HepG2 (cell line): Measurements from ENCODE around the gene HS3ST2. TPM values are rescaled to one million over a fixed set of nuclear protein-coding genes. Genes with fewer than 3 reads are reported as not detected.

Experiments
- ATAC-seq: fragments of 200-7000 bp; cut with Tn5 transposase; 3 replicates; pipeline ENCODE4 v1.9.1; 2020; ENCODE audit warnings: mild to moderate bottlenecking, moderate library complexity
- BruUV-seq: library from RNA; stranded (reverse); fragments of 400-500 nt; replicated peaks from 2 replicates; lab custom pipeline; 2021; lab: Mats Ljungman, UMichigan
- CTCF ChIA-PET: fragments of 300-600 bp; formaldehyde crosslinking; extraction: SDS; loops from one replicate; lab custom pipeline; 2021; ENCODE audit warnings: low total read pairs, inconsistent platforms, low intra/inter-chr PET ratio; lab: Yijun Ruan, JAX
- POLR2A ChIA-PET: fragments of 350-600 bp; sonication (Branson Sonifier 250); formaldehyde crosslinking; loops from one replicate; lab custom pipeline; 2020; ENCODE audit warnings: antibody characterized with exemption, inconsistent platforms; lab: Yijun Ruan, JAX
- DNase-seq: peaks from one replicate; pipeline ENCODE4 v3.0.0-alpha.2; 2015; ENCODE audit warnings: low spot score
- FAIRE-seq: peaks from 3 replicates; lab custom pipeline; 2011; peaks lifted over from hg19 to GRCh38; lab: Jason Lieb, UNC
- H2AFZ ChIP-seq: one replicate; pipeline ENCODE4 v1.6.1; 2011; ENCODE audit warnings: low read length, inconsistent platforms
- H3K27ac ChIP-seq: fragments of 300-600 bp; 3 replicates; pipeline ENCODE4 v1.8.0; 2011; ENCODE audit warnings: mixed run types, mild to moderate bottlenecking, mixed read lengths, low read length, inconsistent platforms; ENCODE audit not compliant: insufficient read depth; ENCODE audit errors: extremely low read length
- H3K27me3 ChIP-seq, 2 experiments: fragments of 200-600 bp in 1 of 2; 2 replicates in 1 of 2; 3 replicates in 1 of 2; pipeline versions ENCODE4 v1.6.0 to v1.8.0; 2011; ENCODE audit warnings: low read length in 2 of 2, mild to moderate bottlenecking in 2 of 2, moderate library complexity in 2 of 2, inconsistent platforms in 1 of 2; ENCODE audit not compliant: insufficient read depth in 2 of 2, control insufficient read depth in 1 of 2
- H3K36me3 ChIP-seq, 2 experiments: fragments of 200-600 bp in 1 of 2; replicated peaks in 1 of 2; 2 replicates in 1 of 2; 3 replicates in 1 of 2; pipeline versions ENCODE4 v1.5.1 to v1.8.0; 2011; ENCODE audit warnings: low read length in 2 of 2, inconsistent platforms in 1 of 2; ENCODE audit not compliant: insufficient read depth in 2 of 2, control insufficient read depth in 1 of 2
- H3K4me1 ChIP-seq: 2 replicates; pipeline ENCODE4 v1.5.1; 2012; ENCODE audit warnings: low read length, inconsistent platforms; ENCODE audit not compliant: insufficient read depth
- H3K4me2 ChIP-seq: 2 replicates; pipeline ENCODE4 v1.6.0; 2011; ENCODE audit warnings: low read depth, low read length, inconsistent platforms
- H3K4me3 ChIP-seq, 3 experiments: fragments of 200-600 bp in 1 of 3; sonication (generic), shearing (Covaris generic) in 1 of 3; replicated peaks in 1 of 3; 2 replicates each; pipeline ENCODE4 v1.5.1; 2011 to 2016; ENCODE audit warnings: low read length in 3 of 3, inconsistent platforms in 2 of 3, low read depth in 2 of 3, mild to moderate bottlenecking in 2 of 3, control low read depth in 1 of 3, mixed read lengths in 1 of 3; ENCODE audit not compliant: insufficient read depth in 1 of 3
- H3K79me2 ChIP-seq: one replicate; pipeline ENCODE4 v1.6.1; 2011; ENCODE audit warnings: low read length, inconsistent platforms; ENCODE audit not compliant: insufficient read depth
- H3K9ac ChIP-seq: 2 replicates; pipeline ENCODE4 v1.6.0; 2011; ENCODE audit warnings: mild to moderate bottlenecking, low read depth, low read length, inconsistent platforms; ENCODE audit not compliant: insufficient read depth
- H3K9me3 ChIP-seq: 2 replicates; pipeline ENCODE4 v1.5.1; 2012; ENCODE audit warnings: mild to moderate bottlenecking, low read length
- H4K20me1 ChIP-seq: 2 replicates; pipeline ENCODE4 v1.6.0; 2011; ENCODE audit warnings: inconsistent platforms, mild to moderate bottlenecking, low read length, moderate library complexity; ENCODE audit not compliant: insufficient read depth
- JDP2 ChIP-seq: sonication (generic); formaldehyde crosslinking; IDR thresholded peaks from 2 replicates; pipeline ENCODE4 v1.8.1; 2022; ENCODE audit warnings: missing genetic modification reagents, borderline replicate concordance
- KDM3A ChIP-seq: IDR thresholded peaks from 2 replicates; pipeline ENCODE4 v1.6.1; 2018; ENCODE audit warnings: low read depth, missing compliant biosample characterization
- KMT2B ChIP-seq: IDR thresholded peaks from 2 replicates; pipeline ENCODE4 v1.6.1; 2016; ENCODE audit warnings: missing genetic modification reagents, missing compliant biosample characterization
- MED1 ChIP-seq: sonication (generic); formaldehyde crosslinking; IDR thresholded peaks from 2 replicates; pipeline ENCODE4 v1.4.0; 2020; ENCODE audit warnings: missing genetic modification reagents
- NRL ChIP-seq: sonication (generic); formaldehyde crosslinking; IDR thresholded peaks from 2 replicates; pipeline ENCODE4 v1.5.0; 2020; ENCODE audit warnings: missing genetic modification reagents, mild to moderate bottlenecking, moderate library complexity, borderline replicate concordance
- PCBP2 ChIP-seq: fragments of 200-400 bp; formaldehyde crosslinking; optimal IDR thresholded peaks from 2 replicates; pipeline ENCODE3; 2018; ENCODE audit warnings: low read length, low read depth; ENCODE audit not compliant: poor library complexity, severe bottlenecking
- RBFOX2 ChIP-seq: fragments of 200-400 bp; formaldehyde crosslinking; IDR thresholded peaks from 2 replicates; pipeline ENCODE4 v1.6.1; 2017; ENCODE audit warnings: low read depth, mild to moderate bottlenecking, low read length
- U2AF1 ChIP-seq: fragments of 200-400 bp; formaldehyde crosslinking; optimal IDR thresholded peaks from 2 replicates; pipeline ENCODE3; 2017; ENCODE audit warnings: mild to moderate bottlenecking, low read depth, low read length
- ZMYM3 ChIP-seq: sonication (generic); formaldehyde crosslinking; IDR thresholded peaks from 2 replicates; pipeline ENCODE4 v1.5.1; 2020; ENCODE audit warnings: mild to moderate bottlenecking, missing genetic modification reagents
- ZNF263 ChIP-seq: sonication (generic); formaldehyde crosslinking; IDR thresholded peaks from 2 replicates; pipeline ENCODE4 v1.4.0; 2020; ENCODE audit warnings: missing genetic modification reagents
- WGBS: methylation state at CpG from one replicate; pipeline ENCODE4 v1.1.6; 2017; ENCODE audit warnings: low lambda C conversion rate; 5-methylcytosine and 5-hydroxymethylcytosine counted together
- in situ Hi-C: cut with HindIII; loops from 2 replicates; pipeline ENCODE4 v1.10.0; 2017; ENCODE audit warnings: low pct_unique_long_range_greater_than_20kb; ENCODE audit not compliant: extremely low pct_ligation_motif_present
- intact Hi-C: fragments of 100-400 bp; cut with micrococcal nuclease; formaldehyde crosslinking; loops from one replicate; pipeline ENCODE4 v1.10.0; 2022; ENCODE audit not compliant: unreplicated experiment
- polyA plus RNA-seq, 8 experiments: library from polyadenylated mRNA; depleted of rRNA in 3 of 8; stranded (reverse) in 7 of 8; unstranded in 1 of 8; fragments of >200 nt; fragmentation: Illumina TruSeq in 4 of 8; extraction: Trizol in 4 of 8; gene quantifications; 2 replicates each; pipeline versions ENCODE4 v1.2.1 to v1.2.3, GENCODE V29; 2011 to 2016; ENCODE audit warnings: low read depth in 4 of 8, missing spikeins in 1 of 8, mixed read lengths in 1 of 8; ENCODE audit not compliant: insufficient read depth in 1 of 8
- total RNA-seq, 5 experiments: library from RNA; depleted of rRNA; stranded (reverse); fragments of >200 nt; fragmentation: Illumina TruSeq; extraction: Trizol; gene quantifications; 2 replicates each; pipeline ENCODE4 v1.2.3, GENCODE V29; 2016; ENCODE audit warnings: low read depth in 1 of 5
- TF ChIP-seq, protein P1 (sequence below): sonication (generic); formaldehyde crosslinking; IDR thresholded peaks from 2 replicates; pipeline ENCODE4 v1.5.1; 2020; ENCODE audit warnings: mild to moderate bottlenecking, missing genetic modification reagents, moderate library complexity
- TF ChIP-seq, protein P2 (sequence below): IDR thresholded peaks from 2 replicates; pipeline ENCODE4 v1.6.1; 2012; ENCODE audit warnings: inconsistent platforms

Gene HS3ST2
- total and polyA plus RNA-seq, 2 of the 13 experiments (the other 11 are each of a cell fraction or from before 2014, with no cell fraction given) = not detected

DNA sequence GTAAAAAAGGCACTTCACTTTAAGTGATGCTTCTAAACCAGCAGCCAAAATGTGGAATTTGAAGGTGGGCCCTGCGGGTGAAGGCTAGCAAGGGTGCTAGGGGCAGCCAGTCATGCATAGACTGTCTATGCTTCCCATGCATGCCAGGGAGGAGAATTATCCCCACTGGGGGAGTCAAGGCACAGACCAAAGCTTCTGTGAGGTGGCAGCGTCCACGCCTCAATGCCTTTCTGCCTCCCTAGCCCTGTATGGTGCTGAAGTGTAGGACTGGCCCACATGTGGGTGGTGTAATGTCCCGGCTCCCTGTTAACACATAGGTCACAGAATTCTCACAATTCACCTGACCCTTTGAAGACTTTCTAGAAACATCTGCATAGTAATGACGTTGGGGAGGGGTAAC, 1.9 kb downstream of the HS3ST2 start:
- Histone ChIP-seq H3K36me3 (no peaks in the 10 kb centered on the region), H3K4me2 (no peak overlapping the region), H3K27me3 (no peaks in the 10 kb centered on the region; a peak in 1 of 5 replicates), H3K9ac (no peak overlapping the region), H3K27ac (no peak overlapping the region), H3K4me1 (no peaks in the 10 kb centered on the region), H3K9me3 (no peaks in the 10 kb centered on the region), H3K79me2 (no peaks in the 10 kb centered on the region), H4K20me1 (no peaks in the 10 kb centered on the region; the same call in 1 of the 2 replicates), H3K4me3 (no peak overlapping the region), H2AFZ (no peak overlapping the region)
- BruUV-seq = no TSS peak
- ChIA-PET POLR2A (no interaction called here), CTCF (no interaction called here)
- WGBS = 31% methylated on average over 3 of the region's 5 CpGs
- DNase-seq (no peak), ATAC-seq (no peak), FAIRE-seq (no peak)
- in situ Hi-C loops (no loop called here), intact Hi-C loops (loop anchor here (5.0 kb wide), 1 partner anchor 1311 kb away; no protein-coding TSS in a partner anchor)
- TF ChIP-seq U2AF1 (no peak), PCBP2 (no peak)
- TF ChIP-seq, protein P1, sequence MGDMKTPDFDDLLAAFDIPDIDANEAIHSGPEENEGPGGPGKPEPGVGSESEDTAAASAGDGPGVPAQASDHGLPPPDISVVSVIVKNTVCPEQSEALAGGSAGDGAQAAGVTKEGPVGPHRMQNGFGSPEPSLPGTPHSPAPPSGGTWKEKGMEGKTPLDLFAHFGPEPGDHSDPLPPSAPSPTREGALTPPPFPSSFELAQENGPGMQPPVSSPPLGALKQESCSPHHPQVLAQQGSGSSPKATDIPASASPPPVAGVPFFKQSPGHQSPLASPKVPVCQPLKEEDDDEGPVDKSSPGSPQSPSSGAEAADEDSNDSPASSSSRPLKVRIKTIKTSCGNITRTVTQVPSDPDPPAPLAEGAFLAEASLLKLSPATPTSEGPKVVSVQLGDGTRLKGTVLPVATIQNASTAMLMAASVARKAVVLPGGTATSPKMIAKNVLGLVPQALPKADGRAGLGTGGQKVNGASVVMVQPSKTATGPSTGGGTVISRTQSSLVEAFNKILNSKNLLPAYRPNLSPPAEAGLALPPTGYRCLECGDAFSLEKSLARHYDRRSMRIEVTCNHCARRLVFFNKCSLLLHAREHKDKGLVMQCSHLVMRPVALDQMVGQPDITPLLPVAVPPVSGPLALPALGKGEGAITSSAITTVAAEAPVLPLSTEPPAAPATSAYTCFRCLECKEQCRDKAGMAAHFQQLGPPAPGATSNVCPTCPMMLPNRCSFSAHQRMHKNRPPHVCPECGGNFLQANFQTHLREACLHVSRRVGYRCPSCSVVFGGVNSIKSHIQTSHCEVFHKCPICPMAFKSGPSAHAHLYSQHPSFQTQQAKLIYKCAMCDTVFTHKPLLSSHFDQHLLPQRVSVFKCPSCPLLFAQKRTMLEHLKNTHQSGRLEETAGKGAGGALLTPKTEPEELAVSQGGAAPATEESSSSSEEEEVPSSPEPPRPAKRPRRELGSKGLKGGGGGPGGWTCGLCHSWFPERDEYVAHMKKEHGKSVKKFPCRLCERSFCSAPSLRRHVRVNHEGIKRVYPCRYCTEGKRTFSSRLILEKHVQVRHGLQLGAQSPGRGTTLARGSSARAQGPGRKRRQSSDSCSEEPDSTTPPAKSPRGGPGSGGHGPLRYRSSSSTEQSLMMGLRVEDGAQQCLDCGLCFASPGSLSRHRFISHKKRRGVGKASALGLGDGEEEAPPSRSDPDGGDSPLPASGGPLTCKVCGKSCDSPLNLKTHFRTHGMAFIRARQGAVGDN (CRISPR knock-in tag) = no peak

DNA sequence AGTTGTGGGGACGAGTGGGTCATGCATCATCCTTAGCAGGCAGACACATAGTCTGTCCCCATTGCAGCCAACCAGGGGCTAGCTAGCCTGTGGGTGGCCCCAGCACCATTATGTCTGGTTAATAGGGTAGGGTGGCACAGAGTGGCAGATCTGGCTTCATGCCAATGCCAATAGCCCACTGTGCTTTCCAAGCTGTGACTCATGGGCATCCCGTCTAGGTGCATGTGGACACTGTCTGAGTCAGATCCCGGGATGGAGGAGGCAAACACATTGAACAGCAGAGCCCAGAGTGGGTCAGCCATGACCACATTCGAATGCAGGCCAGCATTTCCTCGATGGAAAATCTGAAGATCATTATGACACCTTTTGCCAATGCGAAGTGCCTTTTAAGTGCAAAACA, 2.5 kb downstream of the HS3ST2 start:
- TF ChIP-seq KMT2B (no peak), MED1 (no peak), RBFOX2 (no peak), ZNF263 (CRISPR knock-in tag) (no peak), NRL (CRISPR knock-in tag) (no peak), KDM3A (no peak), JDP2 (CRISPR knock-in tag) (no peak), ZMYM3 (CRISPR knock-in tag) (no peak)
- TF ChIP-seq, protein P2, sequence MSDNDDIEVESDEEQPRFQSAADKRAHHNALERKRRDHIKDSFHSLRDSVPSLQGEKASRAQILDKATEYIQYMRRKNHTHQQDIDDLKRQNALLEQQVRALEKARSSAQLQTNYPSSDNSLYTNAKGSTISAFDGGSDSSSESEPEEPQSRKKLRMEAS = no peak
- Histone ChIP-seq H3K27ac (no peak overlapping the region), H3K4me2 (no peak overlapping the region), H4K20me1 (no peaks in the 10 kb centered on the region; the same call in 1 of the 2 replicates), H3K79me2 (no peaks in the 10 kb centered on the region), H3K27me3 (peaks cover 0 to 6% of the 10 kb centered on the region in 2 experiments; a peak in 1 of 5 replicates), H2AFZ (no peak overlapping the region), H3K9me3 (no peaks in the 10 kb centered on the region), H3K4me1 (no peaks in the 10 kb centered on the region), H3K4me3 (no peak overlapping the region), H3K9ac (no peak overlapping the region), H3K36me3 (no peaks in the 10 kb centered on the region)
- intact Hi-C loops = loop anchor here (5.0 kb wide), 1 partner anchor 1311 kb away; no protein-coding TSS in a partner anchor
- POLR2A ChIA-PET = no interaction called here
- ATAC-seq (no peak), FAIRE-seq (no peak), DNase-seq (no peak)
- in situ Hi-C loops = no loop called here
- 0% methylated on average over 6 of the region's 6 CpGs for WGBS
- CTCF ChIA-PET = no interaction called here
- BruUV-seq = no TSS peak
